GM04503 (cell line): ENCODE results near the gene DNAJC11.
"Not testable (repeated sequence)": the region's sequence is repeated elsewhere in the genome, so short reads cannot be mapped to it uniquely, and the experiment has no call there.

Experiments used
- DNase-seq: peaks from one replicate; pipeline ENCODE4 v3.0.0-alpha.2; 2012; ENCODE audit warnings: low read depth

The DNAJC11 gene, protein sequence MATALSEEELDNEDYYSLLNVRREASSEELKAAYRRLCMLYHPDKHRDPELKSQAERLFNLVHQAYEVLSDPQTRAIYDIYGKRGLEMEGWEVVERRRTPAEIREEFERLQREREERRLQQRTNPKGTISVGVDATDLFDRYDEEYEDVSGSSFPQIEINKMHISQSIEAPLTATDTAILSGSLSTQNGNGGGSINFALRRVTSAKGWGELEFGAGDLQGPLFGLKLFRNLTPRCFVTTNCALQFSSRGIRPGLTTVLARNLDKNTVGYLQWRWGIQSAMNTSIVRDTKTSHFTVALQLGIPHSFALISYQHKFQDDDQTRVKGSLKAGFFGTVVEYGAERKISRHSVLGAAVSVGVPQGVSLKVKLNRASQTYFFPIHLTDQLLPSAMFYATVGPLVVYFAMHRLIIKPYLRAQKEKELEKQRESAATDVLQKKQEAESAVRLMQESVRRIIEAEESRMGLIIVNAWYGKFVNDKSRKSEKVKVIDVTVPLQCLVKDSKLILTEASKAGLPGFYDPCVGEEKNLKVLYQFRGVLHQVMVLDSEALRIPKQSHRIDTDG

DNA sequence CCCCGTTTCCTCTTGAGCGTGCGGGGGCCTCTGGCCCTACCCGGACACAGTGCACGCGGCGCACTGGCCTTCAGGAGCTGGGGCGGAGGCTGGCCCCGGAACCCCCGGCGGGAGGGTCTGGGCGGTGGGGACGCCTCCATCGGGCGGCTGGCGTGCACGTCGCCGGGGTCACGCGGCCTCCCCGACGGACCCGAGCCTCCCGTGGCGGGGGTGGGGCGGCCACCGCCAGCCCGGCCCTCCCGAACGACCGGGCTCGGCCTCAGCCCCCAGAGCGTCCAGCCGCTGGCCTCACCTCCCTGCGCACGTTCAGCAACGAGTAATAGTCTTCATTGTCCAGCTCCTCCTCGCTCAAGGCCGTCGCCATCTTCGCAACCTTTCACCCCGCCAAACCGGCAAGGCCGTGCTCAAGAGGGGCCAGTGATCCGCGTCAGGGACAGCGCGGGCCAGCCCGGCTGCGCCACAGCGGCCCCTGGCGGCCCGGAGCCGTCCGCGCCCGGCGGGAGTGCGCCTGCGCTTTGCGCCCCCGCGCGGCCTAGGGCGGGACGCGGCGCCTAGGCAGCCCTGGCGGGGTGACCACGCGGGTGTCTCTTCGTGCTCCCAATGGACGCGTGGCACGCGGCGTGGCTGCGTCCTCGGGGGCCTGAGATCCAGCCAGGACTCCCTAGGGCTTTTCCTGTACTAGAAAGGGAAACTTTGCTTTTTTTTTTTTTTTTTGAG, at the start of gene DNAJC11:
DNAJC11 (minus strand) TSS at position 380 of the 717 bp plus-strand sequence; CDS start at position 364, 16 bp downstream.
- no peak for DNase-seq

GRCh38 chr1:6750490-6750889, 48.9 kb upstream of the DNAJC11 start:
- DNase-seq: no peak

- no peak for DNase-seq
Measured at GRCh38 chr1:6747674-6748073, 46.1 kb upstream of the DNAJC11 start.

DNA sequence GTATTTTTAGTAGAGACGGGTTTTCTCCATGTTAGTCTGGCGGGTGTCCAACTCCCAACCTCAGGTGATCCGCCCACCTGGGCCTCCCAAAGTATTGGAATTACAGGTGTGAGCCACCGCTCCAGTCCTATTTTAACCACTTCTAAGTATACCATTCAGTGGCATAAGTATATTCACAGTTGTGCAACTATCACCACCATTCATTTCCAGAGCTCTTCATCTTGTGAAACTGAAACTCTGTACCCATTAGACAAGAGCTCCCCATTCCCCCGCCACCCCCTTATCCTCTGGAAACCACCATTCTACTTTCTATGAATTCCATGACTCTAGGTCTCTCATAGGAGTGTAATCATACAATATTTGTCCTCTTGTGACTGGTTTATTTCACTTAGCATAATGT, 43.5 kb upstream of the DNAJC11 start:
- no peak for DNase-seq

- peak; percentile 81 for DNase-seq
Measured at GRCh38 chr1:6743189-6744101, 41.8 kb upstream of the DNAJC11 start.

DNA sequence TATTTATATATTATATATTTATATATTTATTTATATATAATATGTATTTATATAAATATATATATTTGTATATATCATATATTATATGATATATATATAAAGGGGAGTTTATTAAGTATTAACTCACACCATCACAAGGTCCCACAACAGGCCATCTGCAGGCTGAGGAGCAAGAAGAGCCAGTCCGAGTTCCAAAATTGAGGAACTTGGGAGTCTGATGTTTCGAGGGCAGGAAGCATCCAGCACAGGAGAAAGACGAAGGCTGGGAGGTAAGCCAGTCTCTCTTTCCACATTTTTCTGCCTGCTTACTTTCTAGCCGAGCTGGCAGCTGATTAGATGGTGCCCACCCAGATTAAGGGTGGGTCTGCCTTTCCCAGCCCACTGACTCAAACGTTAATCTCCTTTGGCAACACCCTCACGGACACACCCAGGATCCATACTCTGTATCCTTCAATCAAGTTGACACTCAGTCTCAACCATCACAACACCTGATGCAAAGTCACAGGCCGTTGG, 41.1 kb upstream of the DNAJC11 start:
- not testable (repeated sequence) for DNase-seq

DNA sequence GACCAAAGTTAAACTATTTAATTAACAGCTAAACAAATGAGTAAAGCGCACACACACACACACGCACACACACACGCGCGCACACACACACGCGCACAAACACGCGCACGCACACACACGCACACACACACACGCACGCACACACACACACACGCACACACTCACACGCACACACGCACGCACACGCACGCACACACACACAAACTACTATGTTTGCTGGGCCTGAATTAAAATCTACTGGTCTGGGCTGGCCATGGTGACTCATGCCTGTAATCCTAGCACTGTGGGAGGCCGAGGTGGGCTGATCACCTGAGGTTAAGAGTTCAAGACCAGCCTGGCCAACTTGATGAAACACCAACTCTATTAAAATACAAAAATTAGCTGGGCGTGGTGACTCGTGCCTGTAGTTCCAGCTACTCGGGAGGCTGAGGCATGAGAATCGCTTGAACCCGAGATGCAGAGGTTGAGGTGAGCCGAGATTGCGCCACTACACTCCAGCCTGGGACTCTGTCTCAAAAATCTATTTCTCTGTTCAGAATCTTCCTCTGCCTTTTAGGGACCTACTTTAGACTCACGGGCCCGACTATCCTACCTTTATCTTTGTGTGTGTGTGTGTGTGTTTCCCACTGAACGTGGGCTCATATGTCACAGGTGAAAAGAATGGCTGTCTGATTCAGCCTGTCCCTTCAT, 37.5 kb upstream of the DNAJC11 start:
- DNase-seq: no peak

- DNase-seq: no peak
Measured at GRCh38 chr1:6732942-6733341, 31.3 kb upstream of the DNAJC11 start.

- DNase-seq: no peak
Measured at GRCh38 chr1:6731905-6732304, 30.3 kb upstream of the DNAJC11 start.

- no peak for DNase-seq
Measured at GRCh38 chr1:6730880-6731279, 29.3 kb upstream of the DNAJC11 start.

GRCh38 chr1:6730473-6730872, 28.9 kb upstream of the DNAJC11 start:
- DNase-seq: no peak

GRCh38 chr1:6727535-6727934, 25.9 kb upstream of the DNAJC11 start:
- DNase-seq: no peak

- DNase-seq: no peak
Measured at GRCh38 chr1:6726253-6726652, 24.6 kb upstream of the DNAJC11 start.

DNA sequence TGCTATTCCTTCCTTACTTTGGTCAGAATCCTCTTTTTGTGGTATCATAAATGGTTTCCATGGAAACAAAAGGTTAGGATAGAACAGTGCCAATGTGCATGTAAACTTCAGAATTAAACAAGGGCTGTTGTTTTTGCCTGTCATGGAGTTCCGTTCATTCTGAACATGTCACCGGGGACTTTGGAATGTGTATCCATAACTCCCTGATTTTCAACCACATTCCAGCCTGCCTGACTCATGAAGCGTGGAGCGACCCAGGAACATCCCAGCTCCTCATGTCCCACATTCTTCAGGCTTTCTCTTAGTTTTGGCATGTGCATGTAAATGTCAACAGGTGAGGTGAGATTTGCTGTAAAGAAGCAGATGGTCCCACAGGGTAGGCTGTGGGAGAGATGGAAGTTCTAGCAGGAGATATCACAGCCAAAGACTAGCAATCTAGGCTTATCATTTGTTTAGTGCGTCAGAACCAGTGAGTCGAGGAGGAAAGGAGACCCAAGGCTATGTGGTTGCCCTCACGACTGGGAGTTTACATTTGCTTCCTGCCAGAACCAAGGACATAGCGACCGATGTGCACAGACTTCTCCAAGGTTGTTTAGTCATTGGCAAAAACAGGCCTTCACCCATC, 23.0 kb upstream of the DNAJC11 start:
- DNase-seq: peak; percentile 81

- no peak for DNase-seq
Measured at GRCh38 chr1:6723621-6724428, 22.2 kb upstream of the DNAJC11 start.

GRCh38 chr1:6711174-6711573, 9.6 kb upstream of the DNAJC11 start:
- no peak for DNase-seq

GRCh38 chr1:6704746-6705145, 3.1 kb upstream of the DNAJC11 start:
- no peak for DNase-seq

- DNase-seq: no peak
Measured at GRCh38 chr1:6703016-6703415, 1.4 kb upstream of the DNAJC11 start.

DNA sequence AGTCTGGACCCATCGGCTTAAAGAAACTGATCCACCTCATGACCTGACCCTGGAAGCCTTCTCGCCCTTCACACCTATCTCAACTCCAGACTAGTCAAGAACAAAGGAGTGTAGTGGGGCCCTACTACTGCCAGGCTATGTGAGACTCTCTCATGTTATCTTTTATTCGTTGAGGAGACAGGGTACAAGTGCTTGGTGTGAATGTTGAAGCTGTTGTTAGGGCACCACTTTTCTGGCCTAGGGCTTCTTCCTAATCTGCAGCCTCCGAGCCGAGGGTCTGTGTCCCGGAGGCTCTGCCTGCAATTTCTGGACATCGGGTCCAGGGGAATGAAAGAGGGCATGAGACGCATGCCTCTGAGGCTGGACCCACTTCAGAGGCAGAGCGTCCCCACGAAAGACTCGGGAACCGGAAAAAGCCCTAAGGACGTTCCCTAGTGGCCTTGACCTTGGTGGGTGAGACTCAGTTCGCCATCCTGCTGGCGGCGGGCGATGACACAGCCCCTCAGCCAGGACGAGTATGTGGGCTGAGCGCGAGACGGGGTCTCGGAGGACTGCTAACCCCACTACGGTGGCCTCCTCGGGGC, 671 bp downstream of the DNAJC11 start:
- DNase-seq: no peak
